ENCODE measurements around the gene HERPUD2. TPM values are rescaled to one million over a fixed set of nuclear protein-coding genes. Genes with fewer than 3 reads are reported as not detected.
"Not testable (repeated sequence)": the region's sequence is repeated elsewhere in the genome, so short reads cannot be mapped to it uniquely, and the experiment has no call there.

HERPUD2 gene
- total and polyA plus RNA-seq, 2 experiments from 2014 or later = 25.5 to 28.0 TPM

DNA sequence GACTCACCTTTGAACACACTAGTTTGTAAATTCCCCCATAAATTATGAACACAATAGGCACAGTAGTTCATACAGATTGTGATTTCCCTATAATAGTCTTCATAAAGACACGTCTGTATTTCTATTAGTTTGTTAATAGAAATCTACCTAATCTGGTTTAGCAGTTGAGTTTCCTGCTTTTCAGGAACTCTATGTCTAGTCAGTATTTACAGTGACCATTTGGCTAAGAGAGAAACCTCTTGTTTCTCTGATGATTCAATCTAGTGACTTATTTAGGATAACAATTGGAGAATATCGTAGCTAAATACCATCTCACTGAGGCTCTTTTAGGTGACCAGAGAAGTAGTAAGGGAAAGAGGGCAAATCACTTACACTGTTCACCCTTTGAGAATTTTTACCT lies 5.9 kb upstream of the HERPUD2 start:
- H3K9me3 ChIP-seq (ENCODE audit: low read depth) = no peaks in the 10 kb centered on the region
- no peaks in the 10 kb centered on the region for H4K20me1 ChIP-seq (ENCODE audit: insufficient read depth, poor library complexity, severe bottlenecking)
- peaks cover 2% of the 10 kb centered on the region for H3K79me2 ChIP-seq
- 89% methylated on average over 2 of the region's 2 CpGs for WGBS (ENCODE audit: low lambda C conversion rate, missing lambda C conversion rate)
- DNase-seq (ENCODE audit: low spot score) = no peak
- no peak overlapping the region for H2AFZ ChIP-seq
- H3K4me3 ChIP-seq = no peak overlapping the region
- H3K27ac ChIP-seq = no peak overlapping the region
- peaks cover 4% of the 10 kb centered on the region for H3K4me1 ChIP-seq (ENCODE audit: insufficient read depth)
- H3K27me3 ChIP-seq = no peaks in the 10 kb centered on the region
- H3K36me3 ChIP-seq (replicated peaks; ENCODE audit: insufficient read depth, low read depth) = no peaks in the 10 kb centered on the region
- TF ChIP-seq, protein P1, sequence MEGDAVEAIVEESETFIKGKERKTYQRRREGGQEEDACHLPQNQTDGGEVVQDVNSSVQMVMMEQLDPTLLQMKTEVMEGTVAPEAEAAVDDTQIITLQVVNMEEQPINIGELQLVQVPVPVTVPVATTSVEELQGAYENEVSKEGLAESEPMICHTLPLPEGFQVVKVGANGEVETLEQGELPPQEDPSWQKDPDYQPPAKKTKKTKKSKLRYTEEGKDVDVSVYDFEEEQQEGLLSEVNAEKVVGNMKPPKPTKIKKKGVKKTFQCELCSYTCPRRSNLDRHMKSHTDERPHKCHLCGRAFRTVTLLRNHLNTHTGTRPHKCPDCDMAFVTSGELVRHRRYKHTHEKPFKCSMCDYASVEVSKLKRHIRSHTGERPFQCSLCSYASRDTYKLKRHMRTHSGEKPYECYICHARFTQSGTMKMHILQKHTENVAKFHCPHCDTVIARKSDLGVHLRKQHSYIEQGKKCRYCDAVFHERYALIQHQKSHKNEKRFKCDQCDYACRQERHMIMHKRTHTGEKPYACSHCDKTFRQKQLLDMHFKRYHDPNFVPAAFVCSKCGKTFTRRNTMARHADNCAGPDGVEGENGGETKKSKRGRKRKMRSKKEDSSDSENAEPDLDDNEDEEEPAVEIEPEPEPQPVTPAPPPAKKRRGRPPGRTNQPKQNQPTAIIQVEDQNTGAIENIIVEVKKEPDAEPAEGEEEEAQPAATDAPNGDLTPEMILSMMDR (IDR thresholded peaks at IDR 0.05; ENCODE audit: poor library complexity) = no peak
- TF ChIP-seq EZH2phosphoT487 (IDR thresholded peaks at IDR 0.05; ENCODE audit: low read depth, severe bottlenecking, unreplicated experiment) = no peak
- no peak for TF ChIP-seq EZH2 (IDR thresholded peaks at IDR 0.05; ENCODE audit: borderline replicate concordance)
- no peak overlapping the region for H3K4me2 ChIP-seq
- no peaks in the 10 kb centered on the region for H3K9me2 ChIP-seq (replicated peaks; ENCODE audit: insufficient read depth)

DNA sequence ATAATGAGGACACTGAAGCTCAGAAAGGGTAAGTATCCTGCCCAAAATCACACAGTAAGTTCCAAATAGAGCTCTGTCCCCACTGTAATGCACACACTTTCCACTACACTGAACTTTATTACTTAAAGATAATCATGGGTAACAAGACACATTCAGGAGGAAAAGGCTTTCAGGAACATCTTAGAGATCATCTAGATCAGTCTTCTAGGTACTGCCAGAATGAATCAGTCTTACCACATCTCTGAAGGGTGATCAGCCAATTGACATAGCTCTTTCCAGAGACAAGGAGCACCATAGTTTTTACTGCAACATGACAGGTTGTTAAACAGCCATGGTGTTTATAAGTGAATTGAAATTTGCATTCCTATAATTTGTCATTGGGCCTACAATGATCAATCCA lies 5.4 kb upstream of the HERPUD2 start:
- peaks cover 4% of the 10 kb centered on the region for H3K4me1 ChIP-seq (ENCODE audit: insufficient read depth)
- H3K4me2 ChIP-seq = no peak overlapping the region
- DNase-seq (ENCODE audit: low spot score) = no peak
- no peaks in the 10 kb centered on the region for H3K27me3 ChIP-seq
- peaks cover 7% of the 10 kb centered on the region for H3K79me2 ChIP-seq
- no peaks in the 10 kb centered on the region for H3K9me3 ChIP-seq (ENCODE audit: low read depth)
- H3K36me3 ChIP-seq (replicated peaks; ENCODE audit: insufficient read depth, low read depth) = no peaks in the 10 kb centered on the region
- TF ChIP-seq EZH2phosphoT487 (IDR thresholded peaks at IDR 0.05; ENCODE audit: low read depth, severe bottlenecking, unreplicated experiment) (no peak), EZH2 (IDR thresholded peaks at IDR 0.05; ENCODE audit: borderline replicate concordance) (no peak)
- TF ChIP-seq, protein P1 (IDR thresholded peaks at IDR 0.05; ENCODE audit: poor library complexity) = no peak
- no peak overlapping the region for H3K4me3 ChIP-seq
- no peak overlapping the region for H2AFZ ChIP-seq
- H3K9me2 ChIP-seq (replicated peaks; ENCODE audit: insufficient read depth) = no peaks in the 10 kb centered on the region
- H3K27ac ChIP-seq = no peak overlapping the region
- H4K20me1 ChIP-seq (ENCODE audit: insufficient read depth, poor library complexity, severe bottlenecking) = no peaks in the 10 kb centered on the region

DNA sequence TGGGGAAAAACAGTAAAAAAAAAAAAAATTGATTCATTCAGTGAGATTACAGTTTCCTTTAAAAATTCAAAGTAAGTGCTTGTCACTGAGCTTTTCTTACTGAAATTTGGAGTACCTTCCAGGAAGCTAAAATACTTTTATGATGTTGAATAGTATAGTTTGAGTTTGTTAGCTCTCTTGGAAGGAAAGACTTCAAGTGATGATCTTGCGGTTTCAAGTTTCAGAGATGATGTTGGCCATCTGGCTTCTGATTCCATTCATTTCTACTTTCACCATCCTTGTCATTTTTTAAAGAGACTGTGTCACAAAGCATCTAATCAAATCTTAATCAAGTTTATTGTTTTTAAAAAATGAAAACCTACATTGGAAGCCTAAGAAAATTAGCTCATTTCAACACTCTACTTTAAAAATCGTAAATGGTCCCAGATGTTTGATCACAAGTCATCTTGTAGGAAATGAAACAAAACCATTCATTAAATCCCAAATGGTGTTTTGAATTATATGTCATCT lies 4.9 kb upstream of the HERPUD2 start:
- peaks cover 9% of the 10 kb centered on the region for H3K79me2 ChIP-seq
- H4K20me1 ChIP-seq (ENCODE audit: insufficient read depth, poor library complexity, severe bottlenecking) = no peaks in the 10 kb centered on the region
- H3K4me2 ChIP-seq = no peak overlapping the region
- no peaks in the 10 kb centered on the region for H3K9me3 ChIP-seq (ENCODE audit: low read depth)
- no peak for TF ChIP-seq EZH2 (IDR thresholded peaks at IDR 0.05; ENCODE audit: borderline replicate concordance)
- TF ChIP-seq, protein P1 (IDR thresholded peaks at IDR 0.05; ENCODE audit: poor library complexity) = no peak
- no peak for TF ChIP-seq EZH2phosphoT487 (IDR thresholded peaks at IDR 0.05; ENCODE audit: low read depth, severe bottlenecking, unreplicated experiment)
- WGBS (ENCODE audit: low lambda C conversion rate, missing lambda C conversion rate) = 91% methylated on average over 2 of the region's 2 CpGs
- H3K9me2 ChIP-seq (replicated peaks; ENCODE audit: insufficient read depth) = no peaks in the 10 kb centered on the region
- H3K36me3 ChIP-seq (replicated peaks; ENCODE audit: insufficient read depth, low read depth) = no peaks in the 10 kb centered on the region
- no peak overlapping the region for H2AFZ ChIP-seq
- no peak for DNase-seq (ENCODE audit: low spot score)
- peaks cover 4% of the 10 kb centered on the region for H3K4me1 ChIP-seq (ENCODE audit: insufficient read depth)
- H3K27ac ChIP-seq = no peak overlapping the region
- H3K27me3 ChIP-seq = no peaks in the 10 kb centered on the region
- H3K4me3 ChIP-seq = no peak overlapping the region

DNA sequence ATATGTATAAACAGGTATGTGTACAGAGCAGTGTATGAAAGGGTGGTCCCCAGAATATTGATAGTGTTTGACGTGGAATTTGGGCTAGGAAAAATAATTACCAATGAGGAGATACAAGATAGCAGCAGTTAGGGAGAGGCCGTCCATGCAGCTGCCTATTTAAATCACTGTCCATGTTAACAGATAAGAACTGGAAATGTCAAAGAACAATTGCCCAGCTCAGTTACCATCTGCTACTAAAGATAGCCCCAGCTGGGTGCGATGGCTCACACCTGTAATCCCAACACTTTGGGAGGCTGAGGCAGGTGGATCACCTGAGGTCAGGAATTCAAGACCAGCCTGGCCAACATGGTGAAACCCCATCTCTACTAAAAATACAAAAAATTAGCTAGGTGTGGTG lies 3.4 kb upstream of the HERPUD2 start:
- 78% methylated on average over 3 of the region's 3 CpGs for WGBS (ENCODE audit: low lambda C conversion rate, missing lambda C conversion rate)
- H3K27ac ChIP-seq; H2AFZ ChIP-seq; H3K27me3 ChIP-seq; DNase-seq (ENCODE audit: low spot score); H3K9me2 ChIP-seq (replicated peaks; ENCODE audit: insufficient read depth); H3K4me3 ChIP-seq; H3K36me3 ChIP-seq (replicated peaks; ENCODE audit: insufficient read depth, low read depth); H3K9me3 ChIP-seq (ENCODE audit: low read depth); H3K4me1 ChIP-seq (ENCODE audit: insufficient read depth); H3K4me2 ChIP-seq; H4K20me1 ChIP-seq (ENCODE audit: insufficient read depth, poor library complexity, severe bottlenecking): not testable (repeated sequence)
- peaks cover 20% of the 10 kb centered on the region for H3K79me2 ChIP-seq

Measured in hepatocyte (in vitro differentiated cells).